ENCODE data around the gene SLC39A2.
A peak's percentile ranks its signal among the peaks of the same experiment; 100 is the strongest.
"Not testable (repeated sequence)": the region's sequence is repeated elsewhere in the genome, so short reads cannot be mapped to it uniquely, and the experiment has no call there.

The SLC39A2 gene

DNA sequence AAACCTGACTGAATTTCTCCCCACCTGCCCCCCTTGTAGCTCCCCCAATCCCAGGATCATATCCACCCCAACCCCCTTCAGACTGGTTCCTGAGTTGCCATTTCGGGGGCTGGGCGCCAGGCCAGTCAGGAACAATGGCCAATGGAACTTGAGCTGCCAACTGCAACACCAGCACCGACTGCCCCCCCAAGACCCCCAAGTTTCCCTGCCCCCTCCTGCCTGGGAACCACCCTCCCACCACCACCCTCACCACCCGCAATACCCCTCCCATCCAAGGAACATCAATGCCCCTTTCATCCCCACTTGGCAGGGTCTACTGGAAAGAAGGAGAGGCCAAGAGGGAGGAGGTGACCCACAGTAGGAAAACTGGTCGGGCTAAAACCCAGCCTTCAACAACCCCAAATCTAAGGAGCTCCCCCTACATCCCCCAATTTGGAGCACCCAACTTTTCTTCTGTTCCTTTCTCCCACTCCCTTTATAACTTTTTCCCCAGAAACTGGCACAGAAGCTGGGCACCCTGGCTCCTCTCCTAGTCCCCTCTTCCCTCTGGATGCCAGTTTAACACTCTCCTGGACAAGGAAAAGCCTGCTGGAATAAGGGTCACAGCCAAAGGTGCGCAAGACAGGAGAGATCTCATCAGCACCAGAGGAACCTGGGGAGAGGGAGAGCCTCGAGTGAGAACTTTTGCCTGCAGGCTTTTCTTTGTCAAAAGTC, 27.3 kb downstream of the SLC39A2 start:
- DNase-seq = no peak

DNA sequence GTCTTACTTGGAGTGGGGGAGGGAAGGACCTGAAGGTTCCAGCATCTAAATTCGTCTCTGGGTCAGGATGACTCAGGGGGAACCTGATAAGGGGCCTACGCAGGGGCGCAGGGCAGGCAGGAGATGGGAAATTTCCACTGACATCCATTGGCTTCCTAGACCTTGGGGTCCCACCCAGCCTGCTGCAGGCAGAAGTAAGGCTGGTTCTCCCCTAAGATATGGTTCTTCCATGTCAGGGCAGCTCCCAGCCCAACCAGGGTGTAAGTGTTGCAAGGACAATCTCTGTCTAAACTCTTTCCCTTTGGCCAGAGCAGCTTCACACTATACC, 27.9 kb downstream of the SLC39A2 start:
- DNase-seq = no peak

DNA sequence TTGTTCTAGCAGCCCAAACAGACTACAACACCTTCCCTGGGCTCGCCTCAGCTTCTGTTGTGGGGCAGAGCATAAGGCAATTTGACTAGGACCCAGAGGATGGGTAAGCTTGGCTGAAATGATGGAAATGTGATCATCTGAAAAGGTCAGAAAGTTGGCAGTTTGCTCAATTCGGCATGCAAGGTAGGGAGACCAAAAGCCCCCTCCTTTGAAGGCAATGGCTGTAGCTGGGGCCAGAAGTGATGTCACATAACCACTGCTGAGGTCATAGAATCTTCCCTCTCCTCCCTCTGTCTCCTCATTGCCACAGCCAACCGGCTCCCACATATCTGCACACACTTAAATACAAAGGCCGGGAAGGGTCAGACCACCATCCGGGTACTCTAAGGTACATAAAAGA, 30.8 kb downstream of the SLC39A2 start, which contains the start of gene TPPP2:
Gene TPPP2 (plus strand): TSS at position 301 of the 400 bp plus-strand sequence. CDS start 365 bp downstream, outside the sequence.
- DNase-seq = no peak

DNA sequence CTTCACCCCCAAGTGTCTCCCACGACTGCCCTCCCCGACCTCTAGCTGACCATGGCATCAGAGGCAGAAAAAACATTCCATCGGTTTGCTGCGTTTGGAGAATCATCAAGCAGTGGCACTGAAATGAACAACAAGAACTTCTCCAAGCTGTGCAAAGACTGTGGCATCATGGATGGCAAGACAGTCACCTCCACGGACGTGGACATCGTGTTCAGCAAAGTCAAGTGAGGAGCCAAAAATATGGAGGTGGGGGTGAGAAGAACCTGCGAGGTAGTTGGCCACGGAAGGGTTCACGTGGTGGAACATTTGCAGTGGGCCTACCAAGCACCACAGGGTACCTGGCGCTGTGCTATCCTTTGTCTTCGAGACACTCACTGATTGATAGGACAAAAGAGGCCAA, 31.4 kb downstream of the SLC39A2 start:
- DNase-seq = no peak

DNA sequence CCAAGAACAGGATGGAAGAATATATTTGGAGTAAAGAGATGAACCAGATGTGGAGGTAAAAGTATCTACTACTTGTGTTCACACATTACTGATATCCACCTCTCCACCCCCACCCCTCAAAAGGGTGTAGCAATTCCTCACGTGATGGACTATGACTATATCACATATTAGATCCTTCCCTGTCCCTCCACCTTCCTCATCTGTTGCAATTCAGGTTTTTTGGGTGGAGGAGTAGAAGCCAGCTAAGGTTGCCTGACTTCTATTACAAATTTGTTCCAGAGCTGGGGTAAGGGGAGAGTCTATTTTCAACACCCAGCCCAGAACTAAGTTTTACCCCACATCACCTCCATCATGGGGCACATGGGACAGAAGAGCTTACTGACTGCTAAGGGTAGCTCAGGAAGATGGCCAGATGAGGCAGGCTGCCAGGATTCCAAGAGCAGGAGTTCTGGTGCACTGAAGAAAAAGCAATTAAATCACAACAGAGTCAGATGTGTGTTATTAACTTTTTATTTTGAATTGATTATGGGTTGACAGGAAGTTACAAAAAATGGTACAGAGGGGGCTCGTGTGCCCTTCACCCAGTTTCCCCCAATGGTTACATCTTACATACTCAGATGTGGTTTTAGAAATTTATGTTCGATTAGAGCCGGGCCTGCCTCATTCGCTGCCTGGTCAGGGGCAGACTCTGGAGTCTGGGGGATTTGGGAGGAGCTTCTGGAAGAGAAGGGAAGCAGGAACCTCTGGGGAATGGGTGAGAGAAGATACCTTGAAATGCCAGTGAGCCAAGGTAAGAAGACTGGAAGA, 33.4 kb downstream of the SLC39A2 start:
- DNase-seq = peak; percentile 79

DNA sequence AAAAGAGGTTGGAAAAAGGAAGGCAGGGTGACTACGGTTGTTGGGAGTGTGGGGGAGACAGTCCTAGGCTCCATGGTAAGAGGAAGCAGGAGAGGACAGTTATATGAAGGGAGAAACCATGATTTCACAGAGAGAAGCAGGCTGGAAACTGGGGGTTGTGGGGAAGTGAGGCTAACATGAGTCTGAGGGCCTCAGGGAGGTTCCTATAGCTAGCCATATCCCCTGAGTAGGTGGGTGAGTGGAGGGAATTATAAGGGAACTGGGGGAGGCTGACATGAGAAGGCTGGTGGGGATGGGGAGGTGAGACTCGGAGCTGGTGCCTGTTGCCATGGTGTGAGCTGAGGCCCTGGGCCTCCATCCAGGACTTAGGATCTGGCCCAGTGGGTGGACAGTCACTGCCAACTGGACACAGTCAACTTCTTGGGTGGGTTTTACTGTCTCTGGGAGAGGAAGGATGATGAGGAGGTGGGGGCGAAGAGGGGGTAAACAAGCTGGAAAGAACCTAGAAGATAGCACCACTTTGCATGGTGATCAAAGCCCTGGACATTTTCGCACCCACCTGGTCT, 34.1 kb downstream of the SLC39A2 start:
- peak; percentile 72 for DNase-seq

DNA sequence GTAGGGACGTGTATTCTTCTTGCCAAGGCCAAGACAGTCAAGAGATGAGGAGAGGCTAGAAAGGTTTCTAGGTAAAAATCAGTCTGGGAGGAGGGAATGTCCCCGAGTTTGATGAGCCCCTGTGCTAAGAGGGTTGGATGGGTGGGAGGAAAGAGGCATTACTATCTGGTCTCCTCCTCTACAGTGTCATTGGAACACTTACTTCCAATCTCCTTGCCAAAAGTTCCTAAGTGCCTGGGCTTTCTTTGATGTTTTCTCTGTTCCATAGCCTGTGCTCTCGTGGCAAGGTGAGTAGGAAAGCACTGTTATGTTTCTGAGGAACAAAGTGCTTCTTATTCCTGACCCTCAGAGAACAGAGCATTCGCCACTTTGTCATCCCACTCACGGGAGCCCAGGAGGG, 35.6 kb downstream of the SLC39A2 start, which contains the start of gene RNASE13:
Gene RNASE13 (minus strand): TSS at position 101 of the 400 bp plus-strand sequence. CDS start 519 bp downstream, outside the sequence.
- DNase-seq = no peak

DNA sequence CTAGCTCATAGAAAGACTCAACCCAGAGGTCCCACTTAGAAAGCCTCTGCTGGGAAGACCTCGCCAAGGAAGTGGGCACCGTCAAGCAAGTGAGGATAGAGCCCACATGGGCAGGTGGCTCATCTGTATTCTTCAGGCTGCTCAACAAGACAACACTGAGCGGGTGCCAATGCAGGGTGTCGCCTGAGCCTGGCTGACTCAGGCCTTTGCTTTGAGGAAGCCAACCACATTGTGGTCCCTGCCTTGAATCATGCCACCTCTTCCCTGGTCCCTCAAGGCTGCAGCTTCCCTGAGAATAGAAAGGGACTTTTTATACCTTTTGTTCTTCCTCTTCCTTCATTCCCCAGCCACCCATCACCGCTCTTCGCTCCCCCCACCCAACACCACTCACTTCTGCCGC, 37.7 kb downstream of the SLC39A2 start:
- peak; percentile 59 for DNase-seq

DNA sequence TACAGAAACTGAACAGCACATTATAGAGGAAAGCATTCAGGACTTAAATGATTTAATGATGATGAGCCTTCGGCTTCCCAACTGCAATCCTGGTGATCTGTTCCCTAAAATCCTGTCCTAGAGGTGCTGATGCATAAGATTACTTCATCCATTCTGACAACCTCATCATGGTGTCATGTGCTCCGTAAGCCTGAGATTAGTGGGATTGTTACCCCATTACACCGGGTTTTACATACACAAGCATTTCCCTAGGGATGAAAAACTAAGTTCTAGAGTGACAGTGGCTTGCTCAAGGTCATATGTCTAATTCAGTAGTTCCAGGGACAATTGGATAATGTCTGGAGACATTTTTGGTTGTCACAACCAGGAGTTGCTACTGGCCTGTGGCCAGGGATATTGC, 38.1 kb downstream of the SLC39A2 start:
- peak; percentile 59 for DNase-seq

DNA sequence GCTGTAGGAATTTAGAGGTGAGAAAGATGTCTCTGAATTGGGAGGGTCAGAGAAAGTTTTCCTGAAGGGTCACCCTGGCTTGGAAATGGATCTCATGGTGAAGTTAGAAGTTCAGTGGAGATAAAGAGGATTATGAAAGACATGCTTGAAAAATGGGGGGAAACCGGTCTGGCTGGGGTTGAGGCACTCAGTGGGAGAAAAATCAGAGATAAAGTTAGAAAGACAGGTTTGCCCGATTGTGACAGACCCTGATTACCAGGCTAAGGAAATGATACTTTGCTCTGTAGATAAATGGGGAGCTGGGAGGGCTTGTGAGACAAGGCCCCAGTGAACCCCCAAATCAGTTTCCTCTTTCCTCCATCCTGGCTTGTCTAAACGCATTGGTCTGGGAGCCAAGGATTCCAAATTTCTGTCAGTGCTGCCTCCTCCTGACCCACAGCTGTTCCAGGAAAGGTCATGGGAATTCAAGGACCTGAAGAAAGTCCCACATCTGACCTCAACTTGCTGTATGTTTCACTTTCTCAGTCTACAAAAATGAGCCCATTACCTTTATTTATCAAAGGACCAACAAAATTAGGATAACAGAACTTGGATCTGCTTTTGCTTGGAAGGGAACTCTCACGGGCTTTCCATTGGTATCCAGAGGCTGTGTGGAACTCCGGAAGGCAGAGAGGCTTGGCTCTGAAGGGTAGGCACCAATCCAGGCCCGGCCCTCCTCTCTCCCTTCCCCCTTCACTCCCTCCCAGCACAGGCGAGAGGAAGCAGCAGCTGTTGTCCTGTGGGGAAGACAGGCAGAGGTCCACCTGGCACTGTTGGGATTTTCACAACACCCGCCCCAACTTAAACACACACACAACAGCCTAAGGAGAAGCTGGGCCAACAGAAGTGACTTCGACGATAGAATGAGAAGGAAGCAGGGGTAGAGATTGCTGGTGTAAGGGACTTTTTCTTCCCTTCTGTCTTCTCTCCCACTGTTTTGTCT, 39.6 kb downstream of the SLC39A2 start:
- DNase-seq = no peak

DNA sequence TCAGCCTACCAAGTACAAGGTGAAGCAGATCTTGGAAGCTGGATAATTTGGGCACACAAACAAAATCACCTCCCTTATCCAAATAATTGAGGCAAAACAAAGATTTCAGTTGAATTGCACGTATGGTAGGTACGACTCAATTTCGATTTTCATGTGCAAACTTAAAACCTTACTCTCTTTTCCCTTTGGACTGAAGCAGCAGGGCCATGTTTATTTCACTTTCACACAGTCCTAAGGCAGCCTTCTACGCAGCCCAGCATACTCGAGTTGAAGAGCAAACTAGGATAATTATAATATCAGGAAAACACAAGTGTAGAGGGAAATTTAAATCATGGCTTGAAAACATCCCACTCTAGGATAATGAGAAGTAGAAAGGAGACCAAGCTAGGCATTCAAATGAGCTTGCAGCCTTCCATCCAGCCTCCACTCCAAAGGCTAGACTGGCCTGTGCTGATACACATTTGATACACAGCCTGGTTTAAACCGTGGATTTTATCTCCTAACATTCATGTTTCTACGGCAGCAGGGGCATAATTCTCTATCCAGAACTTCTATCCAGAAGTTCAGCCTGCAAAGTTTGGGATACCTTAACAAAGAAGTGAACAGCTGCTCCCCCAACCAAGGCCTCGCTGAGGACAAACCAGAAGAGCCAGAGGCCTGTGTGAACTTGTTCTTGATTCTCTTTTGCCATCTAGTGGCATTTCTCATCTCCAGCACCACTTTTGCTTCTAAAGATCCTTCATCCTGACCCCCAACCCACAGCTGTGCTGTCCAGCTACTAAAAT, 40.7 kb downstream of the SLC39A2 start:
- DNase-seq = peak; percentile 70

DNA sequence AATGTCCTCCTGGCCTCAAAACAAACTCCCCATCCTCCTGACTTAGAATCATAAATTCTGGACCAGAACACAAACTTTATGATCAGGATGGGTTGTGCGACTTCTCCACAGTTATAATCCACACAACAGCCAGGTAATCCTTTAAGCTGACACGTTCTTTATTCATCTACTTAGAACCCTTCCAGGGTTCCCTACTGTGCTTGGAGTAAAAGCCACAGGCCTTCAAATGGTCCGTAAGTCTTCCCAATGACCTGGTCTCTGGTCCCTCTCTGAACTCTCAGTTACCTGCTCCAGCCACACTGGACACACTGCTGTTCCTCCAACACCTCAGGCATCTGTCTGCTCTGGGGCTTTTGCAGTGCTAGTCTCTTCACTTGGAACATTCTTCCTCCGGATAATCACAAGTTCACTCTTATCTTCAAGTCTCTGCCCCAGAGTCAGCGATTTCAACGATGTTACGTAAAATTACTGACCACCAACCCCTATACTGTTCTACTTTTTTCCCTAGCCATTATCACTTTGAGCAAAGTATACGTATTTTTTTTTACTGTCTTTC, 41.4 kb downstream of the SLC39A2 start:
- no peak for DNase-seq

DNA sequence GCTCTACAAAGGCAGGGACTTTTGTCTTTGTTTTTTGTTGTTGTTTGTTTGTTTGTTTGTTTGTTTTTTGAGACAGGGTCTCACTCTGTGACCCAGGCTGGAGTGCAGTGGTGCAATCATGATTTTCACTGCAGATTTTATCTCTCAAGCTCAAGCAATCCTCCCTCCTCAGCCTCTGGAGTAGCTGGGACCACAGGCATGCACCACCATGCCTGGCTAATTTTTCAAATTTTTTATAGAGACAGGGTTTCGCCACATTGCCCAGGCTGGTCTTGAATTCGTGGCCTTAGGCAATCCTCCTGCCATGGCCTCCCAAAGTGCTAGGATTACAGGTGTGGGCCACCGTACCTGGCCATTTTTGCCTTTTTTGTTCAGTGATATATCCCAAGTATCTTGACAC, 41.8 kb downstream of the SLC39A2 start:
- not testable (repeated sequence) for DNase-seq

DNA sequence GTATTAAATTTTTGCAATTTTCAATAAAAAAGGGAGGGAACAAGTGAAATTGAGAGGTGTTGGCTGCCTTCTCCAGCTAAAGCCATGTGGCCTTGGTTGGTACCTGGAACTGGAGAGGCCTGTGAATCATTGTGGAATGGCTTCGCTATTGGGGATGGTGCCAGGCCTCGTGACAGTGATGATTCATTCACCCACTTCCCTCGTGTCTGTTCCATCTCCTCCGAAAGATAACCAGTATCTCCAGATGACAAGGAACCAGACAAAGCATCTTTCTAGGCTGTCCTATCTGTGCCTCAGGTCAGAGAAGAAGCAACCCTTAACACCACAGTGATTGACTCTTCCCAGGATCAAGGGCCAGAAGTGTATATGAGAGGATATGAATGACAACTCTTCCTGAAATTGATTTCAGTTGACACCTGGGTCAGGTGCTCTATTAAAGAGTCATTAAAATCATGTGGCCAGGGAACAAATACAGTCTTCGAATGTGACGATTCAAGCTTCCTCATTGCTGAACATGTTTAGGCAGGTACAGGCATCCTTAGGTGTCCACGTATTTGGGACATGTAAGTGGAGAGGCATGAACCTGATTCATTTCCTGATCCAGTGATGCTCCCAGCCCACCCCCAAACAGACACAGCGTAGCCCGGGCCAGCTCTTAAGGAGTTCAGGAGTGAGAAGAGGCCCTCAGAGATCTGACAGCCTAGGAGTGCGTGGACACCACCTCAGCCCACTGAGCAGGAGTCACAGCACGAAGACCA, 42.8 kb downstream of the SLC39A2 start, which contains the start of gene RNASE7:
Gene RNASE7 (plus strand): TSS at position 687 of the 758 bp plus-strand sequence. CDS start 631 bp downstream, outside the sequence.
- peak; percentile 39 for DNase-seq

DNA sequence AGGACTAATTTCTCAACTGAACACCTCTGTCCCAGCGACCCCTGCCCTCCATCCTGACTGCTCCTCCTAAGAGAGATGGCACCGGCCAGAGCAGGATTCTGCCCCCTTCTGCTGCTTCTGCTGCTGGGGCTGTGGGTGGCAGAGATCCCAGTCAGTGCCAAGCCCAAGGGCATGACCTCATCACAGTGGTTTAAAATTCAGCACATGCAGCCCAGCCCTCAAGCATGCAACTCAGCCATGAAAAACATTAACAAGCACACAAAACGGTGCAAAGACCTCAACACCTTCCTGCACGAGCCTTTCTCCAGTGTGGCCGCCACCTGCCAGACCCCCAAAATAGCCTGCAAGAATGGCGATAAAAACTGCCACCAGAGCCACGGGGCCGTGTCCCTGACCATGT, 43.8 kb downstream of the SLC39A2 start:
- peak; percentile 27 for DNase-seq

DNA sequence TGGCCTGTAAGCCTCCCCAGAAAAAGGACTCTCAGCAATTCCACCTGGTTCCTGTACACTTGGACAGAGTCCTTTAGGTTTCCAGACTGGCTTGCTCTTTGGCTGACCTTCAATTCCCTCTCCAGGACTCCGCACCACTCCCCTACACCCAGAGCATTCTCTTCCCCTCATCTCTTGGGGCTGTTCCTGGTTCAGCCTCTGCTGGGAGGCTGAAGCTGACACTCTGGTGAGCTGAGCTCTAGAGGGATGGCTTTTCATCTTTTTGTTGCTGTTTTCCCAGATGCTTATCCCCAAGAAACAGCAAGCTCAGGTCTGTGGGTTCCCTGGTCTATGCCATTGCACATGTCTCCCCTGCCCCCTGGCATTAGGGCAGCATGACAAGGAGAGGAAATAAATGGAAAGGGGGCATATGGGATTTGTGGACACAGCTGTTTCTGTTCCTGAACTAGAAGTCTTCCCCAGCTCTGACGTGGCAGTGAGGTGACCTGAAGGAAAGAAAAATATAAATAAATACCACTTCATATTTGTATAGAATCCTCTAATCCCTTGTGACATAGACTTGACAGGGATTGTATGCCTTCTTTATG, 44.4 kb downstream of the SLC39A2 start:
- no peak for DNase-seq

DNA sequence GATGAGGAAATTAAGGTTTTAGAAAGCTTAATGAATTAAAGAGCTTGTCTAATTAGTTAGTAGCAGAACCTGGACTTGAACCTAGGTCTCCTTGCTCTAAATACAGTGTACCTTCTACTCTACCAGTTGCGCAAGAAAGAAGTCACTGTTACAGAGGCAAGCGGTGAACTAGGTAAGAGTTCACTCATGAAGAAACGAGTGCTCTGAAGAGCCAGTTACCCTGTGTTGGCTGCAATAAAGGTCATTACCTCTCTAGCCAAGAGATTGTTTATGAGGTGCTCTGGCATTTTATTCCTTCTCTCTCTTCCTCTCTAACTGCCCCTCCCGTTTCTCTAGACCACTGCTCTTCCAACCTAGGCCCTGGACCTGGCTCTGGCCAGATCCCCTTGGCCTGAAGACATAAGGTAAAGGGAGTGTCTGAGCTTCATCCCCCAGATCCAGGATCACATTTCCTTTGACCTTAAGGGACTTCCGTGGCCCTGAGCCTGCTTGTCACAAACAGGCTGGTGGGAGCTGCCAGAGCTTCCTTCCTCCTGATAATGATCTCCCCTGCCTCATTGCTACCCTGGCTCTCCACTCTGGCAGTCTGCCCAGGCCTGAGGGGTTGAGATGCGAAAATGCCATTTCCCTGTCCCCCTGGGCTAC, 45.0 kb downstream of the SLC39A2 start:
- no peak for DNase-seq

DNA sequence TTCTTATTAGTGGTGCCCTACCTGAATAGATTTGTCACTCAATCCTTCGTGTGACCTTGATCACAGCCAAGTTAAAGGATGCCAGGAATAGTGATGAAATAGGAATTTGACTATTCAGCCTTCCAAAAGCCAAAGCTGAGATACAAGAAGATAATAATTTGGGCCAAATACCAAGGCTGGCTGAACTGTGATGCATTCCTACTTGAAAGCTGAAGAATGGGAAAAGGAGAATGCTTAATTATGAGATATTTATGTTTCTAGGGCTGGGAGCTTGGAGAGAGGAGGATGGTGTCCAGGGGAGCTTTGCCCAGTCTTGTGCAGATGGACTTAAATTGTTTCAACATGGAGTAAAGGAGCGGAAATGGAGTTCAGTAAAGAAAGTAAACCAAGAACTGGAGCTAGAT, 48.3 kb downstream of the SLC39A2 start:
- DNase-seq = no peak

DNA sequence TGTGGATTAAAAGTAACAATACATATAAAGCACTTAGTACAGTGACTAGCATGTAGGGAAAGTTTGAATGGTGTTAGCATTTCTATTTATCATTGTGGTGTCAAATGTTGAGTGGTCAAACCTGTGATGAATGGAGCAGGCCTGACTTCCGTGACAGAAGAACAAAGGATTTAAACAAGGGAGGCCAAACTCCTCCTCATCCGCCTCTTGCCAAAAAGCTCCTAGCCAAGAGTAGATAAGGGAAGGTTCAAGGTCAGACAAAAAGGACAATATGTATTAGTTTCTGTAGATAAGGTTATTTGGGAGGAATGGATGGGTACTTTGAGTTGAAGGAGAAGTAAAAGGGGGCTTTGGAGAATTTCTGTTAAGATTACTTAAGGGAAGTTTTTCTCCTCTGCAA, 49.5 kb downstream of the SLC39A2 start:
- no peak for DNase-seq

DNA sequence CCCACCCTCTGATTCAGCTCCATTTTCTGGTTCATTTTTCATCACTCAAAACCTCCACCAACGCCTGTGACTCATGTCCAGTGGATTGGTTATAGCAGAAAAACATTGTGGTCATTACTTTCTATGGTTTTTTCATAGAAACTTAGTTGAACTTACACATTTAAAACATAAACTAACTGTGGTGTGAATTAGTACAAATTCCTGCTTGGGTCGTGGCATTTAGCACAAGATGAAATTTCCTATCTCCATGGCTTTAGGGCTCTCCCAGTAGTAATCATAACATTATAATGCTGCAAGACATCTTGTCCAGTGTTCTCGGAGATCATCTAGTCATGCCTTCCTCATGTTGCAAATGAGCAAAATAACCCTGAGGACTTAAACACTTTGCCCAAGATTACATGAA, 50.2 kb downstream of the SLC39A2 start:
- DNase-seq = no peak
